GM18520 (cell line): ENCODE measurements around the gene NRSN2.
"Not testable (repeated sequence)": the region's sequence is repeated elsewhere in the genome, so short reads cannot be mapped to it uniquely, and the experiment has no call there.

Experiments
- ATAC-seq: cut with Tn5 transposase; IDR thresholded peaks from one replicate; pipeline ENCODE4 v1.9.1; 2021; ENCODE audit not compliant: unreplicated experiment

Gene NRSN2

GRCh38 chr20:325045-325888, 21.6 kb upstream of the NRSN2 start, which contains the start of gene SOX12:
Gene SOX12 (plus strand): TSS chr20:325552. CDS start chr20:325925, 373 bp downstream.
- peak; percentile 79 for ATAC-seq

DNA sequence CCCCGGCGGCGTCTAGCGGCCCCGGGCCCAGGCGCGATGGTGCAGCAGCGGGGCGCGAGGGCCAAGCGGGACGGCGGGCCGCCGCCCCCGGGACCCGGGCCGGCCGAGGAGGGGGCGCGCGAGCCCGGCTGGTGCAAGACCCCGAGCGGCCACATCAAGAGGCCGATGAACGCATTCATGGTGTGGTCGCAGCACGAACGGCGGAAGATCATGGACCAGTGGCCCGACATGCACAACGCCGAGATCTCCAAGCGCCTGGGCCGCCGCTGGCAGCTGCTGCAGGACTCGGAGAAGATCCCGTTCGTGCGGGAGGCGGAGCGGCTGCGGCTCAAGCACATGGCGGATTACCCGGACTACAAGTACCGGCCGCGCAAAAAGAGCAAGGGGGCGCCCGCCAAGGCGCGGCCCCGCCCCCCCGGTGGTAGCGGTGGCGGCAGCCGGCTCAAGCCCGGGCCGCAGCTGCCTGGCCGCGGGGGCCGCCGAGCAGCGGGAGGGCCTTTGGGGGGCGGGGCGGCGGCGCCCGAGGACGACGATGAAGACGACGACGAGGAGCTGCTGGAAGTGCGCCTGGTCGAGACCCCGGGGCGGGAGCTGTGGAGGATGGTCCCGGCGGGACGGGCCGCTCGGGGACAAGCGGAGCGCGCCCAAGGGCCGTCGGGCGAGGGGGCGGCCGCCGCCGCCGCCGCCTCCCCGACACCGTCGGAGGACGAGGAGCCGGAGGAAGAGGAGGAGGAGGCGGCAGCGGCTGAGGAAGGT, 20.8 kb upstream of the NRSN2 start:
- no peak for ATAC-seq

DNA sequence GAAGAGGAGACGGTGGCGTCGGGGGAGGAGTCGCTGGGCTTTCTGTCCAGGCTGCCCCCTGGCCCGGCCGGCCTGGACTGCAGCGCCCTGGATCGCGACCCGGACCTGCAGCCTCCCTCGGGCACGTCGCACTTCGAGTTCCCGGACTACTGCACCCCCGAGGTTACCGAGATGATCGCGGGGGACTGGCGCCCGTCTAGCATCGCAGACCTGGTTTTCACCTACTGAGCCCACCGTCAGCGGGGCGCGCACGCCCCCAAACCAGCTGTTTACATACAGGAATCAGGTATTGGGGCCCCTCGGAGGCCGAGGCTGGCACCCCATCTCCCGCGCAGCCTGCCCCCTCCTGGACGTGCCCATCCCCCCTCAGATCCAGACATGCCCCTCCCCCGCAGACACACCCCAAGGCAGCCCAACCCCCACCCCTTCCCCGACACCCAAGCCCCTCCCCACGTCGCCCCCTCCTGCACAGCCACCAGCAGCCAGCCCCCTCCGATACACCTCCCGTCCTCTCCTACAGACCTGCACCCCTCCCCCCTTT, 20.2 kb upstream of the NRSN2 start:
- ATAC-seq = no peak

- ATAC-seq = no peak
These were observed 19.5 kb upstream of the NRSN2 start for GRCh38 chr20:327186-328026.

DNA sequence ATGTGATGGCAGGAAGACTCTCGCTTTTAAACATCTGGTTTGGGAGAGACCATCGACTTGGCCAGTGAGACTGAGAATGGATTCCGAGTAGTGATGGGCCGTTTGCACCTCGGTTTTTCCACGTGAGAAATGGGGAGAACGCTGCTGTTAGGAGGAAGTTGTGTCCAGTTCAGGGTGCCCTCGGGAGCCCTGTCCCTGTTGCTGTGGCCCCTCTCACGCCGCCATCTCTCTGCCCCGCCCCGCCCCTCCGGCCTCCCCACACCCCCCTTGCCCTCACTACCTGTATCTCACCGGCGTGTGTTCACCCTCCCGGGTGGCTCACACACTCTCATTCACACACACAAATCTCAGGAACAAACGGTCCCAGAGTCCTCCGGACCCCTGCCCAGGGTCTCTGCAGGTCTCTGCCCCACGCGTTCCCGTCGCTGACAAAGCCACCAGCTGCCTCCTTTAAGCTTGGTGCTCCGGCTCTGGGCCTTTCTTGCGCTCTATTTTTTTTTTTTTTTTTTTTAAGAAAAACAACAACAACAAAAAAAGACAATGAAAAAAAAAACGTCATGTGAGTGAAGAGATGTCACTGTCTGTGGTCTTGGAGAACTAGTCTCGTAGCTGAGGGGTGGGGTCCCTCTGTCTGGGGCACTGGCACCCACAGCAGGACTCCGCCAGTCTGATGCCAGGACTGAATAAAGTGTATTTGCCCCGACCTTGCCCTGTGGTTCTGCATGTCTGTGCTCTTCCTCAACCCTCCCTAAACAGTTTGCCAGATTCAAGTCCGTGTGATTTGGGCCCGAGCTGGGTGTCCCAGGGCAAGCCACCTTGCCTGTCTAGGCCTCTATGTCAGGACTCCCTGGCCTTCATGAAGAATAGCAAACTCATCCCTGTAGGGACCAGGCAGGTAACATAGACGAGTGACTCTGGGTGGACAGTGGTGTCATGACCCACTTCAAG, 18.6 kb upstream of the NRSN2 start:
- ATAC-seq = no peak

GRCh38 chr20:328975-329695, 17.8 kb upstream of the NRSN2 start:
- no peak for ATAC-seq

GRCh38 chr20:329851-330232, 17.1 kb upstream of the NRSN2 start:
- no peak for ATAC-seq

DNA sequence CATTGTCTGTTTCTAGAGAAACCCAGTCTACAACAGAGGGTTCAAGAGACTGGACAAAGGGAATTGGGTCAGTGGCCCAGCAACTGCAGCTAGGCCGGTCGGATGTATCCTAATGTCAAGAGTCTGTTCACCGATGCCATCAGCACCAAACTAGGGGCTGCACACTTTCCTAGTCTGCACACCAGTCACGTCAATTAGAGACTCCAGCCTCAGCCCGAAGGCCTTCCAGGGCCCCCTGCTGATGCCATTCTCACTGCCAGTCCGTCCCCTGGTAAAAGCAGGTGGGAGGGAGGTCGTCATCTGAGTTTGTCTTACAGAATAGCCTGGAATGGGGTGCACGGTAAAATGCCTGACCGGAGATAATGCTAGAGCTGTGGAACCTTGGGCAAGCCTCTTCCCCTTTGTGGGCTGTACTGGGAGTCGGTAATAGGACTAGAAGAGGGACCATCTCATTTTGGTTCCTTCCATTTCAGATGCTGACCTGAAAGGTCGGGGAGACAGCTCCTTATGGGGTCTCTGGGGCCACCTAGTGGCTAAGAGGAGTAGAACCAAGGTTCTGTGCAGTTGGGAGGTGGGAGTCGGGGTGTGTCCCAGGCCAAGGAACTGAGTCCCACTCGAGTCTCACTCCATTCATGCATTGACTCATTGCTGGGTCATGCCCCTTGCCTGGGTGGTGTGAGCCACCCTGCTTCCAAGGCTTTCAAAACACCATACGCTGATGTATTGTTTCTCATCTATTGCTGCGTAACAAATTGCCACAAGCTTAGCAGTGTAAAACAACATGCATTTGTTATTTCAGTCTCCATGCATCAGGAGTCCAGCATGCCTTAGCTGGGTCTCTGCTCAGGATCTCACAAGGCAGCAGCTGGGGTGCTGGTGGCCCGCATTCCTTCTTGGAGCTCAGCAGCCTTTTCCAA, 16.4 kb upstream of the NRSN2 start:
- peak; percentile 35 for ATAC-seq

DNA sequence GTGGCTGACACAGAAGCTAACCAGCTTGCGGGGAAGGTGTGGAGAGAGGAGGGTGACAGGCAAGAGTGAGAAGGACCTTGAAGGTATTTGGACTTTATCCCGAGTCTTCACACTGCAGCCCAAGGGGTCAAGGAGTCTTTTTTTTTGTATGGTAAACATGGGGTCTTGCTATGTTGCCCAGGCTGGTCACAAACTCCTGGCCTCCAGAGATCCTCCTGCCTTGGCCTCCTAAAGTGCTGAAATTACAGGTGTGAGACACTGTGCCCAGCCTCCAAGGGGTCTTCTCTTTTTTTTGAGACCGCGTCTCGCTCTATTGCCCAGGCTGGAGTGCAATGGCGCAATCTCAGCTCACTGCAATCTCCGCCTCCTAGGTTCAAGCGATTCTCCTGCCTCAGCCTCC, 12.3 kb upstream of the NRSN2 start:
- ATAC-seq = no peak

DNA sequence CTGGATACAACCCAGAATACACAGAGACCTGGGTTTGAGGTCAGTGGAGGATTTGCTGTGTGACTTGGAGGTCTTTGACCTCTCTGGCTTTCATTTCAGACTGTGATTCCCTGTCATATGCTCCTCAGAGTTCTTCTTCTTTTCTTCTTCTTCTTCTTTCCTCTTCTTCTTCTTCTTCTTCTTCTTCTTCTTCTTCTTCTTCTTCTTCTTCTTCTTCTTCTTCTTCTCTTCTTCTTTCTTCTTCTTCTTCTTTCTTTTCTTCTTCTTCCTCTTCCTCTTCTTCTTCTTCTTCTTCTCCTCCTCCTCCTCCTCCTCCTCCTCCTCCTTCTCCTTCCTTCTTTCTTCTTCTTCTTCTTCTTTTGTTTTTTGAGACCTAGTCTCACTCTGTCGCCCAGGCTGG, 10.9 kb upstream of the NRSN2 start:
- not testable (repeated sequence) for ATAC-seq

DNA sequence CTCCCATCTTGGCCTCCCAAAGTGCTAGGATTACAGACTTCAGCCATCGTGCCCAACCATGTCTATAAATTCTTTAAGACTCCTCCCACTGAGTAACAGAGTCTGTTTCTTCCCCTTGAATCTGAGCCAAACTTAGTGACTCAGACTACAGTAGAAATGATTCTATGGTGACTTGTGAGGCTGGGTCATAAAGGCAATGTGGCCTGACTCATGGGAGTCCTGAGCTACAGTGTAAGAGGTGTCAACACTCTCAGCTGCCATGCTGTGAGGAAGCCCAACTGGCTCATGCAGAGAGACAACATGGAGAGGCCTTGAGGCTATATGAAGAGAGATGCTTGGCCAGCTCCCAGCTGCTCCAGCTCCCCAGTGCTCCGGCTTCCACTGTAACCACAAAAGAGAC, 5.2 kb upstream of the NRSN2 start:
- ATAC-seq = no peak

- ATAC-seq = no peak
These were observed 3.8 kb upstream of the NRSN2 start for GRCh38 chr20:343107-343506.

- no peak for ATAC-seq
These were observed 775 bp upstream of the NRSN2 start for GRCh38 chr20:346033-346639.

DNA sequence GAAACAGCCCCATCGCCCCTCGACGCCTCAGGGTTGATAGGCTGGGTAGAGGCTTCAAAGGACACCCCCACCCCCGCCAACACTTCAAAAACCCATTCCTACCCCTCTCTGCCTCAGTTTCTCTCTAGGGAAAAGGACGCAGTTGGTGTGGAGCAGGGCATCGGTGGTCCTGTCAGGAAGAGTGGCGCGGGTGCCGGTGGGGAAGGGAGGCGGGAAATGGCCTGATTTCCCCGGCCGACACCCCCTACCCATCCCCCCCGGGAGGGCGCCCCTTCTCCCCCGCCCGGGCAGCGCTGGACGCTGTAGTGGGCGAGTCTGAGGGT, 367 bp downstream of the NRSN2 start:
- no peak for ATAC-seq

- ATAC-seq = peak; percentile 42
These were observed 951 bp downstream of the NRSN2 start for GRCh38 chr20:347640-348484.

GRCh38 chr20:348972-349841, 2.3 kb downstream of the NRSN2 start:
- ATAC-seq = no peak
